Measurements from ENCODE around the gene KLHL35. TPM values are rescaled to one million over a fixed set of nuclear protein-coding genes. Genes with fewer than 3 reads are reported as not detected.

The KLHL35 gene
- total and polyA plus RNA-seq, 2 of the 4 experiments (the other 2 are of a cell fraction): 1.6 to 3.3 TPM

DNA sequence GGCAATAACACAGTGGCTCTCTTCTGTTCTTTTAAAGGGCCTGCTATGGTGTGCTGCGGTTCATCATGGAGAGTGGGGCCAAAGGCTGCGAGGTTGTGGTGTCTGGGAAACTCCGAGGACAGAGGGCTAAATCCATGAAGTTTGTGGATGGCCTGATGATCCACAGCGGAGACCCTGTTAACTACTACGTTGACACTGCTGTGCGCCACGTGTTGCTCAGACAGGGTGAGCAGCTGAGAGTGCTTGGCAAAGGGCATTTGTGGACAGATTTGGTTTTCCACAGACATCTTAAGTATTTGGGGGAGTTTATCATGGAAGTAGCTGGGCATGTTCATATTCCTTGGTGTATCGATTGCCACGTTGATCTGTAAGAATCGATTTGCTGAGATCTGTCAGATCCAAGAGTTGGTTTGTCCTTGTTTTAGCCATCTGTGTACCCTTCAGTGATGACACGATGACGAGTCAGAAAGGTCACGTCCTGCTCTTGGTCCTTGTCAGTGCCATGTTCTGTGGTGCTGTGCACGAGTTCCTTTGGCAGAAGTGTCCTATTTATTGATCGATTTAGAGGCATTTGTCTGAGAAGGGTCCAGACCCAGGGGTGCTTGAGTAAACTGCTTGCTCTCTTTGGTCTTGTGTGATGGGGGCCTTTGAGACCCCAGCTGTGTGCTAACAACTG, 28.9 kb downstream of the KLHL35 start:
- TF ChIP-seq NFE2L2 (IDR thresholded peaks at IDR 0.05; ENCODE audit: low read depth, low read length) (no peak), CTCF (conservative IDR thresholded peaks at IDR 0.05; ENCODE audit: low read depth, low read length) (no peak), MXI1 (IDR thresholded peaks at IDR 0.05; ENCODE audit: borderline replicate concordance, low read depth, low read length) (no peak), CHD1 (IDR thresholded peaks at IDR 0.05; ENCODE audit: low read depth, low read length) (no peak), CEBPB (IDR thresholded peaks at IDR 0.05; ENCODE audit: low read depth, low read length) (no peak), ELK1 (IDR thresholded peaks at IDR 0.05; ENCODE audit: borderline replicate concordance, low read depth, low read length) (no peak), FOS (IDR thresholded peaks at IDR 0.05; ENCODE audit: low read depth, low read length) (no peak), RCOR1 (IDR thresholded peaks at IDR 0.05; ENCODE audit: insufficient replicate concordance, low read length) (no peak), POLR2A (IDR thresholded peaks at IDR 0.05; ENCODE audit: low read depth, low read length) (no peak), SMC3 (IDR thresholded peaks at IDR 0.05; ENCODE audit: low read depth, low read length) (no peak), BHLHE40 (IDR thresholded peaks at IDR 0.05; ENCODE audit: low read depth, low read length) (no peak), MAFK (IDR thresholded peaks at IDR 0.05; ENCODE audit: low read depth, low read length) (no peak), RAD21 (IDR thresholded peaks at IDR 0.05; ENCODE audit: low read length) (no peak), MAZ (IDR thresholded peaks at IDR 0.05; ENCODE audit: borderline replicate concordance, low read depth, low read length) (no peak), RFX5 (IDR thresholded peaks at IDR 0.05; ENCODE audit: low read depth, low read length) (no peak)
- TF ChIP-seq, protein P1, sequence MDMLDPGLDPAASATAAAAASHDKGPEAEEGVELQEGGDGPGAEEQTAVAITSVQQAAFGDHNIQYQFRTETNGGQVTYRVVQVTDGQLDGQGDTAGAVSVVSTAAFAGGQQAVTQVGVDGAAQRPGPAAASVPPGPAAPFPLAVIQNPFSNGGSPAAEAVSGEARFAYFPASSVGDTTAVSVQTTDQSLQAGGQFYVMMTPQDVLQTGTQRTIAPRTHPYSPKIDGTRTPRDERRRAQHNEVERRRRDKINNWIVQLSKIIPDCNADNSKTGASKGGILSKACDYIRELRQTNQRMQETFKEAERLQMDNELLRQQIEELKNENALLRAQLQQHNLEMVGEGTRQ (IDR thresholded peaks at IDR 0.05; ENCODE audit: low read depth, low read length): no peak
- Histone ChIP-seq H4K91ac (ENCODE audit: insufficient read depth, low read depth, low read length) (no peak overlapping the region), H3K36me3 (ENCODE audit: control insufficient read depth, insufficient read depth, low read length) (peaks cover 64% of the 10 kb centered on the region), H2AFZ (replicated peaks; ENCODE audit: low read length, poor library complexity) (no peak overlapping the region), H3K23ac (ENCODE audit: low read depth, low read length) (no peak overlapping the region), H3K4me2 (ENCODE audit: low read depth, low read length) (no peak overlapping the region), H4K20me1 (ENCODE audit: insufficient read depth, low read length) (peaks cover 95% of the 10 kb centered on the region), H2BK5ac (ENCODE audit: low read depth, low read length, poor library complexity, severe bottlenecking) (no peak overlapping the region), H3K27me3 (ENCODE audit: control insufficient read depth, insufficient read depth, low read length) (no peaks in the 10 kb centered on the region), H2AK5ac (ENCODE audit: low read depth, low read length) (no peak overlapping the region), H4K5ac (ENCODE audit: low read depth, low read length) (no peak overlapping the region), H3K4ac (ENCODE audit: low read depth, low read length) (no peak overlapping the region), H2BK15ac (ENCODE audit: low read depth, low read length) (no peak overlapping the region), H3K9ac (ENCODE audit: low read depth, low read length) (peak overlapping the region; percentile 1; the same call in 1 of the 2 replicates), H3K14ac (replicated peaks; ENCODE audit: low read depth, low read length) (no peak overlapping the region), H3K27ac (ENCODE audit: insufficient read depth, low read length) (no peak overlapping the region), H3K18ac (ENCODE audit: low read depth, low read length) (no peak overlapping the region), H3K9me3 (ENCODE audit: control insufficient read depth, insufficient read depth, low read length) (no peaks in the 10 kb centered on the region), H4K8ac (ENCODE audit: low read depth in 2 of 2, low read length in 2 of 2) (no peak overlapping the region), H3K79me1 (ENCODE audit: low read depth in 1 of 2, low read length in 2 of 2) (peaks cover 19 to 68% of the 10 kb centered on the region in 2 experiments), H2BK20ac (ENCODE audit: low read depth, low read length) (no peak overlapping the region), H3K4me3 (ENCODE audit: insufficient read depth, low read depth, low read length) (no peak overlapping the region), H2BK120ac (ENCODE audit: low read depth, low read length) (no peak overlapping the region), H3K56ac (ENCODE audit: extremely low read depth, insufficient read depth, low read length) (no peak overlapping the region; the same call in 1 of the 2 replicates), H2AK9ac (replicated peaks; ENCODE audit: low read depth, low read length, poor library complexity) (no peak overlapping the region), H3K4me1 (ENCODE audit: control insufficient read depth, insufficient read depth, low read length) (peaks cover 5% of the 10 kb centered on the region), H3K9me1 (ENCODE audit: insufficient read depth, low read length) (peaks cover 6% of the 10 kb centered on the region; the same call in 1 of the 2 replicates)
- 96% methylated on average over 11 of the region's 15 CpGs; no CpG with 5 or more reads in 1 of the 2 experiments for WGBS, 2 experiments (ENCODE audit: extremely low coverage in 2 of 2, insufficient read length in 1 of 2)
- no TSS peak for BruUV-seq (replicated peaks)
- no peak for DNase-seq
- POLR2A ChIA-PET (ENCODE audit: unreplicated experiment): no interaction called here
- dilution Hi-C loops (cut with HindIII; ENCODE audit: low sequenced_read_pairs, unreplicated experiment): no loop called here
- CTCF ChIA-PET: no interaction called here
- no peak for ATAC-seq (ENCODE audit: low read depth)
- intact Hi-C loops (cut with micrococcal nuclease): no loop called here
- in situ Hi-C loops (cut with MboI; ENCODE audit: low sequenced_read_pairs): no loop called here

All from IMR-90 (cell line).